Measurements from ENCODE around the gene R3HDM2. TPM values are rescaled to one million over a fixed set of nuclear protein-coding genes. Genes with fewer than 3 reads are reported as not detected.

R3HDM2 gene
- total RNA-seq, 1 donor from 2014 or later, result 46.5 TPM

GRCh38 chr12:57461917-57462250, 31.0 kb upstream of the R3HDM2 start:
- no peak for TF ChIP-seq CTCF (IDR thresholded peaks at IDR 0.05)
- H3K36me3 Mint-ChIP-seq (ENCODE audit: low read depth), result no peaks in the 10 kb centered on the region
- H3K27ac Mint-ChIP-seq (ENCODE audit: unreplicated experiment), result peak overlapping the region; percentile 85
- no peaks in the 10 kb centered on the region for H3K27me3 Mint-ChIP-seq (ENCODE audit: low read depth)
- peak overlapping the region; percentile 95 for H3K4me3 Mint-ChIP-seq (ENCODE audit: unreplicated experiment)
- no peaks in the 10 kb centered on the region for H3K9me3 Mint-ChIP-seq (ENCODE audit: low read depth)
- no peak for DNase-seq (ENCODE audit: low spot score)
- H3K4me1 Mint-ChIP-seq (ENCODE audit: low read depth), result peaks cover 40% of the 10 kb centered on the region

GRCh38 chr12:57461276-57461916, 30.6 kb upstream of the R3HDM2 start:
- DNase-seq (ENCODE audit: low spot score), result peak; percentile 90
- Mint-ChIP-seq H3K9me3 (ENCODE audit: low read depth) (no peaks in the 10 kb centered on the region), H3K4me3 (ENCODE audit: unreplicated experiment) (peak overlapping the region; percentile 95), H3K36me3 (ENCODE audit: low read depth) (no peaks in the 10 kb centered on the region), H3K27me3 (ENCODE audit: low read depth) (no peaks in the 10 kb centered on the region), H3K4me1 (ENCODE audit: low read depth) (peaks cover 45% of the 10 kb centered on the region), H3K27ac (ENCODE audit: unreplicated experiment) (peak overlapping the region; percentile 54)
- no peak for TF ChIP-seq CTCF (IDR thresholded peaks at IDR 0.05)

GRCh38 chr12:57460841-57461275, 30.0 kb upstream of the R3HDM2 start:
- DNase-seq (ENCODE audit: low spot score), result no peak
- peak overlapping the region; percentile 95 for H3K4me3 Mint-ChIP-seq (ENCODE audit: unreplicated experiment)
- H3K27ac Mint-ChIP-seq (ENCODE audit: unreplicated experiment), result no peak overlapping the region
- no peaks in the 10 kb centered on the region for H3K36me3 Mint-ChIP-seq (ENCODE audit: low read depth)
- peaks cover 50% of the 10 kb centered on the region for H3K4me1 Mint-ChIP-seq (ENCODE audit: low read depth)
- H3K27me3 Mint-ChIP-seq (ENCODE audit: low read depth), result no peaks in the 10 kb centered on the region
- no peaks in the 10 kb centered on the region for H3K9me3 Mint-ChIP-seq (ENCODE audit: low read depth)
- no peak for TF ChIP-seq CTCF (IDR thresholded peaks at IDR 0.05)

GRCh38 chr12:57460468-57460784, 29.6 kb upstream of the R3HDM2 start:
- H3K36me3 Mint-ChIP-seq (ENCODE audit: low read depth), result no peaks in the 10 kb centered on the region

GRCh38 chr12:57459750-57460467, 29.1 kb upstream of the R3HDM2 start, which contains the start of gene GLI1:
GLI1 (plus strand) TSS chr12:57459785; CDS start chr12:57463692, 3,907 bp downstream.
- no peaks in the 10 kb centered on the region for H3K9me3 Mint-ChIP-seq (ENCODE audit: low read depth)
- H3K27ac Mint-ChIP-seq (ENCODE audit: unreplicated experiment), result peak within 1 kb of the TSS; percentile 97
- H3K4me3 Mint-ChIP-seq (ENCODE audit: unreplicated experiment), result peak within 1 kb of the TSS; percentile 95
- H3K4me1 Mint-ChIP-seq (ENCODE audit: low read depth), result peaks cover 60% of the 10 kb centered on the region
- no peaks in the 10 kb centered on the region for H3K27me3 Mint-ChIP-seq (ENCODE audit: low read depth)
- TF ChIP-seq CTCF (IDR thresholded peaks at IDR 0.05), result no peak
- no peak for DNase-seq (ENCODE audit: low spot score)
- no peaks in the 10 kb centered on the region for H3K36me3 Mint-ChIP-seq (ENCODE audit: low read depth)

More at GRCh38 chr12:57460468-57460784, 29.6 kb upstream of the R3HDM2 start:
- Mint-ChIP-seq H3K4me3 (ENCODE audit: unreplicated experiment) (peak overlapping the region; percentile 95), H3K27ac (ENCODE audit: unreplicated experiment) (peak overlapping the region; percentile 88), H3K27me3 (ENCODE audit: low read depth) (no peaks in the 10 kb centered on the region), H3K4me1 (ENCODE audit: low read depth) (peaks cover 55% of the 10 kb centered on the region), H3K9me3 (ENCODE audit: low read depth) (no peaks in the 10 kb centered on the region)
- DNase-seq (ENCODE audit: low spot score), result no peak
- TF ChIP-seq CTCF (IDR thresholded peaks at IDR 0.05), result no peak

Measured in chondrocyte (in vitro differentiated cells).